Stomach smooth muscle (tissue), 2 donors: ENCODE measurements around the gene HAUS8.

ENCODE experiments used
- H3K27ac ChIP-seq: one replicate; pipeline ENCODE4 v1.7.0; 2013; ENCODE audit warnings: mild to moderate bottlenecking, low read length, inconsistent platforms
- H3K27me3 ChIP-seq, 2 donors: one replicate each; pipeline ENCODE4 v1.7.0; 2013; ENCODE audit warnings: low read length in 2 of 2; ENCODE audit not compliant: insufficient read depth in 2 of 2, control insufficient read depth in 1 of 2
- H3K36me3 ChIP-seq, 2 donors: one replicate each; pipeline ENCODE4 v1.7.0; 2013; ENCODE audit warnings: low read length in 2 of 2; ENCODE audit not compliant: control insufficient read depth in 2 of 2, insufficient read depth in 2 of 2
- H3K4me1 ChIP-seq: one replicate; pipeline ENCODE4 v1.7.0; 2013; ENCODE audit warnings: low read length; ENCODE audit not compliant: control insufficient read depth, insufficient read depth
- H3K4me3 ChIP-seq, 2 donors: one replicate each; pipeline ENCODE4 v1.7.0; 2013; ENCODE audit warnings: low read length in 2 of 2
- H3K9ac ChIP-seq, 2 donors: one replicate each; pipeline ENCODE4 v1.7.0; 2013; ENCODE audit warnings: low read length in 2 of 2, mild to moderate bottlenecking in 1 of 2
- H3K9me3 ChIP-seq, 2 donors: one replicate each; pipeline ENCODE4 v1.7.0; 2013; ENCODE audit warnings: low read length in 2 of 2; ENCODE audit not compliant: control insufficient read depth in 2 of 2
- donor health status: healthy.
- donor health status: Pancreatic carcinoma.

HAUS8 gene

DNA sequence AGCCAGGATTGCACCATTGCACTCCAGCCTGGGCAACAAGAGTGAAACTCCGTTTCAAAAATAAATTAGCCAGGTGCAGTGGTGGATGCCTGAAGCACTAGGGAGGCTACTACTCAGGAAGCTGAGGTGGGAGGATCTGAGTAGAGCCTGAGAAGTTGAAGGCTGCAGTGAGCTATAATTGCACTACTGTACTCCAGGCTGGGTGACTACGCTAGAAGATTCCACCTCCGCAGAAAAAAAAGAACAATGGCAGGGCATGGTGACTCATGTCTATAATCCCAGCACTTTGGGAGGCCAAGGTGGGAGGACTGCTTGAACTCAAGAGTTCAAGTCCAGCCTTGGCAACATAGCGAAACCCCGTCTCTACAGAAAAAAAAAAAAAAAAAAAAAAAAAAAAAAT is 20.5 kb downstream of the HAUS8 start:
- no peaks in the 10 kb centered on the region for H3K4me1 ChIP-seq
- H3K27ac ChIP-seq: no peak overlapping the region
- H3K27me3 ChIP-seq: no peaks in the 10 kb centered on the region
- peaks cover 5 to 19% of the 10 kb centered on the region in 2 donors for H3K9me3 ChIP-seq
- no peak overlapping the region for H3K9ac ChIP-seq
- H3K36me3 ChIP-seq: peaks cover 20 to 27% of the 10 kb centered on the region in 2 donors
- no peak overlapping the region for H3K4me3 ChIP-seq

DNA sequence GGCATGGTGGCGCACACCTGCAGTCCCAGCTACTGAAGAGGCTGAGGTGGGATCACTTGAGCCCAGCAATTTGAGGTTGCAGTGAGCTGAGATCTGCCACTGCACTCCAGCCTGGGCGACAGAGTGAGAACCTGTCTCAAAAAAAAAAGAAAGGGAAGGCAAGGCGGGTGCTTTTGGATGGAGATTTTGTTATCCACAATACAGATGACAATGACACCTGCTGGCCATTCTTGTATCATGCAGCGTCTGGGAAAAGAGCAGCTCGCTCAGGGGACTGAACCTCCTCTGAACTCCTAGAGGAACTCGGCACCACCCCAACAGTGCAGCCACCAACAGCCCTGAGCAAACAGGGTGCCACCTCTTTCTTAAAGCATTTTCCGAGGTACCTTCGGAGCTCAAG is 22.8 kb downstream of the HAUS8 start:
- peaks cover 0 to 11% of the 10 kb centered on the region in 2 donors for H3K36me3 ChIP-seq
- no peak overlapping the region for H3K9ac ChIP-seq
- no peak overlapping the region for H3K4me3 ChIP-seq
- H3K9me3 ChIP-seq: no peaks in the 10 kb centered on the region
- no peaks in the 10 kb centered on the region for H3K27me3 ChIP-seq
- H3K4me1 ChIP-seq: no peaks in the 10 kb centered on the region
- H3K27ac ChIP-seq: no peak overlapping the region

DNA sequence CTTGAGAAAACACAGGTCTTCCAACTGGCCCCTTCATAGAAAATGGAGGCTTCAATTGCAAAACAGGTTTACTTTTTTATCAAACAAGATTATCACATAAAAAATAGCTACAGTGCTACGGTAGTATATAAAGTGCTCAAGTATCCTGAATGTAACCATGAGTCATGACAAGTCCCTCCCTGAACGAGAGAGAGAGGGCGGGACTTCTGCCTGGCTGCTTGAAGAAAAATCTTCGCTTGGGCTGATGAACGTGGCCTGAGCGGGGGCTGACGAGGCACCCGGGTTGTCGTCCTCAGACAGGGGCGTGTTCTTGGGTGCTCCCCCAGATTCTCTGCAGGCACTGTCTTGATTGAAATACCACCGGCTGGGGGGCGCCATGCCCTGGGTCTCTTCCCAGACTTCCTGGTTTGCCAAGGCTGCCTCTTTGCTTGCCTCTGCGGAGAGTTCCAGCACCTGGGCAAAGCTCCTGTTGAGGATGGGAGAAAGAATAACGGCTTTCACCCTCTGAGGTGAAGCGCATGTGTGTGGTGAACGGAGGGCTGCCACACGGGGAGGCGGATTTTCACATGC is 25.5 kb downstream of the HAUS8 start:
- H3K36me3 ChIP-seq: peaks cover 0 to 7% of the 10 kb centered on the region in 2 donors
- H3K4me1 ChIP-seq: no peaks in the 10 kb centered on the region
- H3K27me3 ChIP-seq: no peaks in the 10 kb centered on the region
- H3K27ac ChIP-seq: no peak overlapping the region
- no peaks in the 10 kb centered on the region for H3K9me3 ChIP-seq
- no peak overlapping the region for H3K9ac ChIP-seq
- H3K4me3 ChIP-seq: no peak overlapping the region

DNA sequence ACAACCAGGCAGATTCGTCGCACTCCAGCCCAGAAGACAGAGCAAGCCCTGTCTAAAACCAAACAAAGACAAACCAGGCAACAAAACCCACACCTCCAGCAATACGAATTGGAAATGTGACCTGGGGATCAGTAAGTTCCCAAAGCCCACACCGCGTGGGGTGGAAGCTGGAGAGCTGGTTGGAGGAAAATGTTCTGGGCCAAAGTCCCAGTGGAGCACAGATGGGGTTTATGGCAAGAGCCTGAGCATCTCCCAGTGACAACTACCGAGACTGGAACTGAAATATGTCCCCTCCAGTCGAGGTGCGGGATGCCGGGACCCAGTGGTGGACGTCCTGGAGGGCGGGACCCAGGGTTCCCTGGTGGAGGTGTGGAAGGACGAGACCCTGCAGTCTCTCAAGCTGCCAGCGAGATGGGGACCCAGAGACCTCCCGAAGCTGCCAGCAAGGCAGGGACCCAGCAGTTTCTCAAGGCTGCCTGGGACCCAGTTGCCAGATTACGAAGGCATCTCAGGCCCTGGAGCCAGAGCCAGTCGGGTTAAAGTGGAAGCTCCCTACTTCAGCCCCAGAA is 26.3 kb downstream of the HAUS8 start:
- no peaks in the 10 kb centered on the region for H3K4me1 ChIP-seq

DNA sequence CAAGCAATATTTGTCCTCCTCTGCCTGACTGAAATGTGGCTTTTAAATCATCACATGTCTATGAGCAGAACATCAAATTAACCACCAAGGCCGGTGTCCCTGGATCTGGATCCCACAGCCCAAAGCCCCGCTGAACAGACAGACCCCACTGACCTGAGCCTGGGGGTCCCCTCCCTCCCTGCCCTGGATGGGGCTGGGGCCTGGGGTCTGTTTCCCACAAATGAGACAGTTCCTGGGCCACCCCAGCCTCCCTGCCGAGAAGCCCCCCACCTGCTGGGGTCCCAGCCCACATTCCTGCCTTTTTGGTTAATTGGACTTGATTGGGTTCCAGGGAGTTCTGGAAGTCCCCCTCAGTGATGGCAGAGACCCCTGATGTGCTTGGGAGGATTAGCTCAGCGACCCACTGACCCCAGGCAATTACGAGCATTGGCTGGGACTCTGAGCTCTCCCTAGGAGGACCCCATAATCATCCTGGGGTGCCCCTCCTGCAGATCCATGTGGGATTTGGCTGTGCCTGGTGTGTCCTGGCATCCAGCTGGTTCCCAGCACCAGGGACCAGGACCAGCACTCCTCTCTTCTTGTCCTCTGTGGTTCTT is 29.2 kb downstream of the HAUS8 start:
- Histone ChIP-seq H3K9ac (no peak overlapping the region), H3K27ac (no peak overlapping the region), H3K4me1 (peaks cover 3% of the 10 kb centered on the region), H3K36me3 (peaks cover 0 to 2% of the 10 kb centered on the region in 2 donors), H3K9me3 (no peaks in the 10 kb centered on the region), H3K27me3 (peaks cover 3 to 5% of the 10 kb centered on the region in 2 donors), H3K4me3 (no peak overlapping the region)

More for the DNA sequence above, 26.3 kb downstream of the HAUS8 start:
- Histone ChIP-seq H3K4me3 (no peak overlapping the region), H3K9me3 (no peaks in the 10 kb centered on the region), H3K9ac (no peak overlapping the region), H3K27me3 (no peaks in the 10 kb centered on the region), H3K36me3 (peaks cover 0 to 7% of the 10 kb centered on the region in 2 donors), H3K27ac (no peak overlapping the region)

DNA sequence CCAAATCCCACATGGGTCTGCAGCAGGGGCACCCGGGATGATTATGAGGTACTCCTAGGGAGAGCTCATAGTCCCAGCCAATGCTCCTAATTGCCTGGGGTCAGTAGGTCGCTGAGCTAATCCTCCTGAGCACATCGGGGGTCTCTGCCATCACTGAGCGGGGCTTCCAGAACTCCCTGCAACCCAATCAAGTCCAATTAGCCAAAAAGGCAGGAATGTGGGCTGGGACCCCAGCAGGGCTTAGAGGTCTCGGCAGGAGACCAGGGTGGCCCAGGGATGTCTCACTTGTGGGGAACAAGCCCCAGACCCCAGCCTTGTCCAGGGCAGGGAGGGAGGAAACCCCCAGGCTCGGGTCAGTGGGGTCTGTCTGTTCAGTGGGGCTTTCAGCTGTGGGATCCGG is 31.5 kb downstream of the HAUS8 start:
- H3K4me3 ChIP-seq: no peak overlapping the region
- peaks cover 3% of the 10 kb centered on the region for H3K4me1 ChIP-seq
- H3K9me3 ChIP-seq: no peaks in the 10 kb centered on the region
- H3K36me3 ChIP-seq: no peaks in the 10 kb centered on the region
- no peak overlapping the region for H3K27ac ChIP-seq
- no peak overlapping the region for H3K9ac ChIP-seq
- H3K27me3 ChIP-seq: peaks cover 3 to 9% of the 10 kb centered on the region in 2 donors

DNA sequence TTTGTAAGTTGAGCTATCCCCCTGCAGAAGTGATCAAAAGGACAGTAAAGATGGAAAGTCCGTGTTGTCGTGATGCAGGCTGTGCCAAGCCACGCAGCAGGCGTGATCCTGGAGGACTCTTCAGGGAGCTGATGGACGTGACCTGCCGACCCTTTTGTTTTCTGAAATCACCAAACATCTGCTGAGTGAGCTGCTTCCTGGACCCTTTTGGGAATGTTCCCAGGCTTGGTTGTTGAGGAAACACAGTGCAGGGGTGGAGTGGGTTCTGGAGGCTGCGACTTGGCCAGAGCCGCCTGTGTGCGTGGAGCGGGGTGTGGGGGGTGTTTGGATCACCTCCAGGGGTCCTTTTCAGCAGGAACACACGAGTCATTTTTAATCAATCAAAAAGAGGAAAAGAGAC is 33.3 kb downstream of the HAUS8 start:
- Histone ChIP-seq H3K27me3 (peaks cover 8 to 9% of the 10 kb centered on the region in 2 donors), H3K27ac (no peak overlapping the region), H3K9ac (no peak overlapping the region)

DNA sequence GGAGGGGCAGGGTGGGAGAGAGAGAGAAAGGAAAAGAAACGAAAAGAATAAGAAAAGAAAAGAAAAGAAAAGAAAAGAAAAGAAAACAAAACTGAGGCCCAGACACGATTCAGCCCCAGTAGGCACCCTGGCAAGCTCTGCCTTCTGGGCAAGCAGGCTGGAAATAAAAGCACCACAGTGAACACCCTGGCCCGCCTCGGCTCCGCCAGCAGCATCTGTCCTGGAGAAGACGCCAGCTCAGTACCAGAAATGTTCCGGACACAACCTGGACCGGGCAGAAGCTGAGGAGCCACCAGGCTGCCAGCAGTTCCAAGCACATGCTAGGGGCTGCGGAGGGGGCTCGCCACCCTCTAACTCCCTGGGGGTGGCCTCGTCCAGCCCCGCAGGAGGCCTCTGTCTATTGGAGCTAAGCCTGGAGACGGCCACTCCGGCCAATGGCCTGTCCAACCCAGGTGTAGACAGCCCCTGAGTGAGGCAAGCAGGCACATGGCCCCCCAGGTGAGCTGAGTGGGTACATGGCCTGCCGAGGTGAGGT is 37.2 kb downstream of the HAUS8 start:
- H3K4me3 ChIP-seq: no peak overlapping the region
- no peaks in the 10 kb centered on the region for H3K9me3 ChIP-seq
- no peaks in the 10 kb centered on the region for H3K36me3 ChIP-seq
- H3K9ac ChIP-seq: no peak overlapping the region
- peaks cover 4% of the 10 kb centered on the region for H3K4me1 ChIP-seq
- peaks cover 9 to 15% of the 10 kb centered on the region in 2 donors for H3K27me3 ChIP-seq
- no peak overlapping the region for H3K27ac ChIP-seq

More for the DNA sequence above, 33.3 kb downstream of the HAUS8 start:
- Histone ChIP-seq H3K9me3 (no peaks in the 10 kb centered on the region), H3K4me3 (no peak overlapping the region), H3K36me3 (no peaks in the 10 kb centered on the region), H3K4me1 (peaks cover 3% of the 10 kb centered on the region)

DNA sequence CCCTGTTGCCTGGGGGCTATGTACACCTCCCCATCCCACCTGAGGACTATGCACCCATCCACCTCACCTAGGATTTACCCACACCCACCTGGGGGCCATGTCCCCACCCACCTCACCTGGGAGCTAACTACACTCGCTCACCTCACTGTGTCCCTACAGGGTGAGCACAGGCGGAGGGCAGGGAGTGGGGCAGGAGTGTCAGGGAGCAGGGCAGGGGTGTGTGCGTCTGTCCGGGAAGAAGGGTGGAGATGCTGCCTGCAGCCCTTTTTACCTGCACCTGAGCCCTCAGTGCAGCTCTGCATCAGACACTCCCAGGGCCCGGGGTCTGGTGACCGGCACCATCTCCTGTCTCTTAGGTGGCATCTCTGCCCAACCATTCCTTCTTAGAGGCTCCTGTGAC is 38.1 kb downstream of the HAUS8 start:
- Histone ChIP-seq H3K9ac (no peak overlapping the region), H3K27me3 (peaks cover 11 to 15% of the 10 kb centered on the region in 2 donors), H3K27ac (no peak overlapping the region), H3K4me3 (no peak overlapping the region), H3K36me3 (no peaks in the 10 kb centered on the region), H3K9me3 (no peaks in the 10 kb centered on the region), H3K4me1 (peaks cover 4% of the 10 kb centered on the region)

DNA sequence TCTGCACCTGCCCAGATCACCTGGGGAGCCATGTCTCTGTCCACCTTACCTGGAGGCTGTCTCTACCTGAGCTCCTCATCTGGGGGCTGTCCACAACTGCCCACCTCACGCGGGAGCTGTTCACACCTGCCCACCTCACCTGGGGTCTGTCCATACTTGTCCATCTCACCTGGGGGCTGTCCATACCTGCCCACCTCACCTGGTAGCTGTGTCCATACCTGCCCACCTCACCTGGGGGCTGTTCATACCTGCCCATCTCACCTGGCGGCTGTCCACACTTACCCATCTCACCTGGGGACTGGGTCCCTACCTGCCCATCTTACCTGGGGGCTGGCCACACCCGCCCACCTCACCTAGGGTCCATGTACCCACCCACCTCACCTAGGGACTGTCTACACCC is 38.6 kb downstream of the HAUS8 start:
- Histone ChIP-seq H3K9ac (no peak overlapping the region), H3K4me1 (peaks cover 2% of the 10 kb centered on the region), H3K9me3 (no peaks in the 10 kb centered on the region), H3K36me3 (no peaks in the 10 kb centered on the region), H3K27me3 (peaks cover 9 to 10% of the 10 kb centered on the region in 2 donors), H3K27ac (no peak overlapping the region), H3K4me3 (no peak overlapping the region)
